HUES6 (cell line): ENCODE data around the gene NECAP2.
"Not testable (repeated sequence)": the region's sequence is repeated elsewhere in the genome, so short reads cannot be mapped to it uniquely, and the experiment has no call there.

Source experiments
- H3K27ac ChIP-seq: 2 replicates; pipeline ENCODE4 v1.7.0; 2013; ENCODE audit warnings: low read depth, mild to moderate bottlenecking, low read length, inconsistent platforms
- H3K27me3 ChIP-seq: 2 replicates; pipeline ENCODE4 v1.6.1; 2013; ENCODE audit warnings: low read length; ENCODE audit not compliant: control insufficient read depth, insufficient read depth
- H3K36me3 ChIP-seq: 2 replicates; pipeline ENCODE4 v1.6.1; 2013; ENCODE audit warnings: low read length; ENCODE audit not compliant: control insufficient read depth, insufficient read depth
- H3K4me1 ChIP-seq: 2 replicates; pipeline ENCODE4 v1.6.1; 2013; ENCODE audit warnings: low read length; ENCODE audit not compliant: control insufficient read depth, insufficient read depth
- H3K4me3 ChIP-seq: 2 replicates; pipeline ENCODE4 v1.5.1; 2013; ENCODE audit warnings: low read depth, low read length
- H3K9ac ChIP-seq: one replicate; pipeline ENCODE4 v1.6.1; 2013; ENCODE audit warnings: mild to moderate bottlenecking, low read length
- H3K9me3 ChIP-seq: 2 replicates; pipeline ENCODE4 v1.6.1; 2013; ENCODE audit warnings: low read depth, low read length; ENCODE audit not compliant: control insufficient read depth, insufficient read depth

The NECAP2 gene

GRCh38 chr1:16462773-16463330, 22.3 kb downstream of the NECAP2 start:
- no peaks in the 10 kb centered on the region for H3K9me3 ChIP-seq
- H3K9ac ChIP-seq = no peak overlapping the region
- no peaks in the 10 kb centered on the region for H3K27me3 ChIP-seq
- no peak overlapping the region for H3K4me3 ChIP-seq
- no peak overlapping the region for H3K27ac ChIP-seq
- H3K4me1 ChIP-seq = no peaks in the 10 kb centered on the region
- H3K36me3 ChIP-seq = peaks cover 51% of the 10 kb centered on the region

- Histone ChIP-seq H3K36me3 (peaks cover 29% of the 10 kb centered on the region), H3K4me3 (no peak overlapping the region), H3K9me3 (no peaks in the 10 kb centered on the region), H3K27ac (no peak overlapping the region), H3K4me1 (no peaks in the 10 kb centered on the region), H3K9ac (no peak overlapping the region), H3K27me3 (no peaks in the 10 kb centered on the region)
Measured at GRCh38 chr1:16464917-16465625, 24.5 kb downstream of the NECAP2 start.

GRCh38 chr1:16468558-16468957, 28.0 kb downstream of the NECAP2 start:
- Histone ChIP-seq H3K36me3 (peaks cover 29% of the 10 kb centered on the region), H3K27ac (no peak overlapping the region), H3K4me1 (no peaks in the 10 kb centered on the region), H3K9me3 (no peaks in the 10 kb centered on the region), H3K27me3 (no peaks in the 10 kb centered on the region), H3K9ac (no peak overlapping the region), H3K4me3 (no peak overlapping the region)

- peaks cover 57% of the 10 kb centered on the region for H3K36me3 ChIP-seq
- no peaks in the 10 kb centered on the region for H3K27me3 ChIP-seq
- H3K9me3 ChIP-seq = no peaks in the 10 kb centered on the region
- no peaks in the 10 kb centered on the region for H3K4me1 ChIP-seq
- H3K4me3 ChIP-seq = no peak overlapping the region
- H3K27ac ChIP-seq = no peak overlapping the region
- no peak overlapping the region for H3K9ac ChIP-seq
Measured at GRCh38 chr1:16474166-16474800, 33.8 kb downstream of the NECAP2 start.

GRCh38 chr1:16474891-16475290, 34.4 kb downstream of the NECAP2 start:
- H3K9ac ChIP-seq, H3K4me1 ChIP-seq, H3K4me3 ChIP-seq, H3K27ac ChIP-seq, H3K27me3 ChIP-seq, H3K9me3 ChIP-seq: not testable (repeated sequence)
- peaks cover 57% of the 10 kb centered on the region for H3K36me3 ChIP-seq

GRCh38 chr1:16475771-16476770, 35.5 kb downstream of the NECAP2 start:
- not testable (repeated sequence) for H3K9ac ChIP-seq, H3K4me3 ChIP-seq

GRCh38 chr1:16478091-16478490, 37.6 kb downstream of the NECAP2 start:
- Histone ChIP-seq H3K36me3 (peaks cover 57% of the 10 kb centered on the region), H3K4me3 (no peak overlapping the region), H3K9ac (no peak overlapping the region)

More at GRCh38 chr1:16475771-16476770, 35.5 kb downstream of the NECAP2 start:
- H3K27ac ChIP-seq, H3K27me3 ChIP-seq, H3K4me1 ChIP-seq, H3K9me3 ChIP-seq: not testable (repeated sequence)
- peaks cover 62% of the 10 kb centered on the region for H3K36me3 ChIP-seq

GRCh38 chr1:16483146-16483545, 42.6 kb downstream of the NECAP2 start:
- not testable (repeated sequence) for H3K4me3 ChIP-seq, H3K27me3 ChIP-seq, H3K9ac ChIP-seq, H3K9me3 ChIP-seq, H3K4me1 ChIP-seq, H3K27ac ChIP-seq
- peaks cover 50% of the 10 kb centered on the region for H3K36me3 ChIP-seq

More at GRCh38 chr1:16478091-16478490, 37.6 kb downstream of the NECAP2 start:
- Histone ChIP-seq H3K9me3 (no peaks in the 10 kb centered on the region), H3K27me3 (no peaks in the 10 kb centered on the region), H3K27ac (no peak overlapping the region), H3K4me1 (no peaks in the 10 kb centered on the region)

- not testable (repeated sequence) for H3K4me3 ChIP-seq, H3K27ac ChIP-seq, H3K9ac ChIP-seq, H3K4me1 ChIP-seq, H3K27me3 ChIP-seq, H3K9me3 ChIP-seq
- H3K36me3 ChIP-seq = peaks cover 44% of the 10 kb centered on the region
Measured at GRCh38 chr1:16483639-16484500, 43.3 kb downstream of the NECAP2 start.

- Histone ChIP-seq H3K4me1 (no peaks in the 10 kb centered on the region), H3K4me3 (no peak overlapping the region), H3K27me3 (no peaks in the 10 kb centered on the region), H3K27ac (no peak overlapping the region), H3K36me3 (peaks cover 47% of the 10 kb centered on the region), H3K9me3 (no peaks in the 10 kb centered on the region), H3K9ac (no peak overlapping the region)
Measured at GRCh38 chr1:16484501-16484835, 43.9 kb downstream of the NECAP2 start.
